ENCODE measurements around the gene SCYGR8.
"Not testable (repeated sequence)": the region's sequence is repeated elsewhere in the genome, so short reads cannot be mapped to it uniquely, and the experiment has no call there.

SCYGR8 gene, protein sequence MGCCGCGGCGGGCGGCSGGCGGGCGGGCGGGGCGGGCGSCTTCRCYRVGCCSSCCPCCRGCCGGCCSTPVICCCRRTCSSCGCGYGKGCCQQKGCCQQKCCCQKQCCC

GRCh38 chr2:227745594-227745993, at the start of gene SCYGR8:
Gene SCYGR8 (plus strand): TSS chr2:227745894. CDS start chr2:227745894, 0 bp downstream.
- Histone ChIP-seq H3K36me3 (ENCODE audit: insufficient read depth, low read length) (no peaks in the 10 kb centered on the region), H3K4me1 (ENCODE audit: insufficient read depth, low read length) (0 out of 2 replicates have a peak, but pooled peaks cover 5% of the 10 kb centered on the region), H3K9ac (ENCODE audit: low read depth, low read length) (no peak within 1 kb of the TSS), H3K9me3 (ENCODE audit: control insufficient read depth, insufficient read depth, low read length) (no peaks in the 10 kb centered on the region)

- no peaks in the 10 kb centered on the region for H3K9me3 ChIP-seq (ENCODE audit: control insufficient read depth, insufficient read depth, low read length)
- H3K9ac ChIP-seq (ENCODE audit: low read depth, low read length) = no peak overlapping the region
- H3K4me1 ChIP-seq (ENCODE audit: insufficient read depth, low read length) = no peaks in the 10 kb centered on the region
- H3K36me3 ChIP-seq (ENCODE audit: insufficient read depth, low read length) = no peaks in the 10 kb centered on the region
These were observed 48.6 kb upstream of the SCYGR8 start for GRCh38 chr2:227696990-227697679.

DNA sequence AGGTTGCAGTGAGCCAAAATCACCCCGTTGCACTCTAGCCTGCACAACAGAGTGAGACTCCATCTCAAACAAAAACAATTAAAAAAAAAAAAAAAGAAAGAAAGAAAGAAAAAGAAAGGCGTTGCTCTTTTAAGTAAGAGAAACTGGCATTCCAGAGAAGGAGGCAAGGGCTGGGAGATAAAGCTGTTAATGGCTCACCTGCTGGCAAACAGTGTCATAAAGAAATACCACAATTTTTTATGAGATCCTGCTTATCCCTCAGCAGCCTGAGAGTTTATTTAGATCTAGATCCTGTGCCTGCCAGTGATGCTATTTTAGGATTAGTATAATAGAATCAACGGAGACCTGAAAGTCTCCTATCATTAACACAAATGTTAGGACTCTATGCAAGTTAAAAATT, 44.1 kb upstream of the SCYGR8 start:
- Histone ChIP-seq H3K36me3 (ENCODE audit: insufficient read depth, low read length) (no peaks in the 10 kb centered on the region), H3K9ac (ENCODE audit: low read depth, low read length) (no peak overlapping the region), H3K9me3 (ENCODE audit: control insufficient read depth, insufficient read depth, low read length) (no peaks in the 10 kb centered on the region), H3K4me1 (ENCODE audit: insufficient read depth, low read length) (peaks cover 16% of the 10 kb centered on the region)

DNA sequence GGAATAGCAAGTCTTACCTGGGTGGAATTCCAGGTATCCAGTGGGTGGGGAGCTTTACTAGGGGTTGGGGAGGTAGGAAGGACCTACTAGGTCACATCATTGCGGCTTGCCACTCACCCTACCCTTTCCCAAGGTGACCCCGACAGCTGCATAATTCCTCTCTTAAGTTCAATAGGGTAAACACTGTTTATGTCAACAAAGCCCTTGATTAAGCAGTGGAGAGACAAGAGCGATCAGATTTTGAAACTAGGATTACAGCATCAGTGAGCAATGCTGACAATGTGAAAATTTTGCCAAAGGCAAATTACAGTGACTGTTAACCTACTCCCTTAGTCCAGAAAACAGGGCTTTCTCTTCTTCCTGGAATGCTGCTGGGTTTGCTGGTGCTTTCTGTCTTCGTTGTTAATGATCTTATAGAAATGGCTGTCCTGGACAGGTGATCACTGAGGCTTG, 42.4 kb upstream of the SCYGR8 start:
- Histone ChIP-seq H3K9ac (ENCODE audit: low read depth, low read length) (no peak overlapping the region), H3K4me1 (ENCODE audit: insufficient read depth, low read length) (peaks cover 16% of the 10 kb centered on the region), H3K36me3 (ENCODE audit: insufficient read depth, low read length) (no peaks in the 10 kb centered on the region), H3K9me3 (ENCODE audit: control insufficient read depth, insufficient read depth, low read length) (no peaks in the 10 kb centered on the region)

DNA sequence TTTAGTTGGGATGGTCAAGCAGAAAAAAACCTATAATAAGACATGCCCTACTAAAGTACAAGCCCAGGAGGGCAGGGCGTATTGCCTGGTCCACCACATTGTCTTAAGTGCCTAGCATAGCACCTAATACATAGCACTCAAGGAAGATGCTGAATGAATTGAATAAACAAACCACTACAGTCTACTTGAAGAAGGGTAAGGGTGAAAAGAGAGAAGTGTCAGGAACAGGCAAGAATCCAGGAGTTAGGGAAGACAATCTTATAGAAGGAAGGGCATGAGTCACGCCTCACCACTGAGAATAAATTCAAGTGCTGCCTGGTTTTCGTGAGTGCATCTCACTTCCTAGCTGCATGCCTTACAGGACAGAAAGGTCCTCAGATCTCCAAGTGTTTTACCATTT, 41.7 kb upstream of the SCYGR8 start:
- Histone ChIP-seq H3K9ac (ENCODE audit: low read depth, low read length) (no peak overlapping the region), H3K4me1 (ENCODE audit: insufficient read depth, low read length) (peaks cover 16% of the 10 kb centered on the region), H3K36me3 (ENCODE audit: insufficient read depth, low read length) (no peaks in the 10 kb centered on the region), H3K9me3 (ENCODE audit: control insufficient read depth, insufficient read depth, low read length) (no peaks in the 10 kb centered on the region)

DNA sequence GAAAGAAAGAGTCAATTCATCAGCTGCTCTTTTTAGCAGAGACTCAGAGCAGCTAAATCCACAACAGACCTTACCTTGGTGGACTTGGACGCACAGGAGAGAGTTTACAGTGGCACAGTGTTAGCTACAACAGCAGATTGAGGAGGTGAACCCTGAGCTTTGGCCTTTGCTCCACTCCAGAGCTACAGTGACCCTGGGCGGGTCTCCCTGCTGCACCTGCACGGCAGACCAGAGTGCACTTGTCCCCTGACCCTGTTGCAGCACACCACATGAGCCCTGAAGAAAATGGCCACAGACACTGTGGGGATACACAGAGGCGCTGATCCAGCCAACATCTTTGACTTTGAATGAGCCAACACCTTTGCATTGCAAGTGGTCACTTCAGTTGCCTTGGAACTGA, 38.8 kb upstream of the SCYGR8 start:
- Histone ChIP-seq H3K4me1 (ENCODE audit: insufficient read depth, low read length) (peaks cover 16% of the 10 kb centered on the region), H3K9ac (ENCODE audit: low read depth, low read length) (no peak overlapping the region), H3K9me3 (ENCODE audit: control insufficient read depth, insufficient read depth, low read length) (no peaks in the 10 kb centered on the region), H3K36me3 (ENCODE audit: insufficient read depth, low read length) (no peaks in the 10 kb centered on the region)

GRCh38 chr2:227707390-227707789, 38.3 kb upstream of the SCYGR8 start:
- Histone ChIP-seq H3K36me3 (ENCODE audit: insufficient read depth, low read length) (no peaks in the 10 kb centered on the region), H3K9ac (ENCODE audit: low read depth, low read length) (no peak overlapping the region), H3K9me3 (ENCODE audit: control insufficient read depth, insufficient read depth, low read length) (no peaks in the 10 kb centered on the region)

DNA sequence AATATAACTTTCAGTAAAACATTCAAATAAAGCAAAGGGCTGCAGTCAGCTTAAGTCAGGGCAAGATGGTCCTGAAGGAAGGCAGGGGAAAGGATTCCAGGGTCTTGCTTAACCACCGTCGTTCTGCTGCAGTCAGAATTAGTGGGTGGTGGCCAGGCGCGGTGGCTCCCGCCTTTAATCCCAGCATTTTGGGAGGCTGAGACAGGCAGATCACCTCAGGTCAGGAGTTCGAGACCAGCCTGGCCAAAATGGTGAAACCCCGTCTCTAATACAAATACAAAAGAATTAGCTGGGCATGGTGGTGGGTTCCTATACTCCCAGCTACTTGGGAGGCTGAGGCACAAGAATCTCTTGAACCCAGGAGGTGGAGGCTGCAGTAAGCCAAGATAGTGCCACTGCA, 34.7 kb upstream of the SCYGR8 start:
- Histone ChIP-seq H3K36me3 (ENCODE audit: insufficient read depth, low read length) (no peaks in the 10 kb centered on the region), H3K9me3 (ENCODE audit: control insufficient read depth, insufficient read depth, low read length) (no peaks in the 10 kb centered on the region), H3K4me1 (ENCODE audit: insufficient read depth, low read length) (peaks cover 4% of the 10 kb centered on the region; the same call in 1 of the 2 replicates), H3K9ac (ENCODE audit: low read depth, low read length) (no peak overlapping the region)

More at GRCh38 chr2:227707390-227707789, 38.3 kb upstream of the SCYGR8 start:
- H3K4me1 ChIP-seq (ENCODE audit: insufficient read depth, low read length) = peaks cover 16% of the 10 kb centered on the region

- peaks cover 8% of the 10 kb centered on the region for H3K4me1 ChIP-seq (ENCODE audit: insufficient read depth, low read length)
- H3K9ac ChIP-seq (ENCODE audit: low read depth, low read length) = no peak overlapping the region
- no peaks in the 10 kb centered on the region for H3K36me3 ChIP-seq (ENCODE audit: insufficient read depth, low read length)
- H3K9me3 ChIP-seq (ENCODE audit: control insufficient read depth, insufficient read depth, low read length) = no peaks in the 10 kb centered on the region
These were observed 32.4 kb upstream of the SCYGR8 start for GRCh38 chr2:227713291-227713690.

DNA sequence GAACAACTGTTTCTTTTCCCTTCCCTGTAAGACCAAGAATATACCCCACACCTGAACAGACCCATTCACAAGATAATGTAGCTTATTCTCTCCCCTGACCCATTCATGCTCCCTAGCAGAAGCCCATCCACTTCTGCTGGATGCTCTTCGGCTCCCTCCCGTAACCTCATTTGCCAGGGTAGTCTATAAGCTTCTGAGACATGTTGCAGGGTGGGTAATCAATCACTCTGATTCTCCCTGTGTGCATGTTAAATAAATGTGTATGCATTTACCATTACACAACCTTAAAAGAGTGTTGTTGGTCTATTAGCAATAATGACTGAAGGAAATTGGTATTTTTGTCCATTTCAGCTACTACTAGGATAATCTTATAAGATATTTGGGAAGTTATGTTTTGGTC, 29.2 kb upstream of the SCYGR8 start:
- Histone ChIP-seq H3K9ac (ENCODE audit: low read depth, low read length) (no peak overlapping the region), H3K36me3 (ENCODE audit: insufficient read depth, low read length) (no peaks in the 10 kb centered on the region), H3K4me1 (ENCODE audit: insufficient read depth, low read length) (peaks cover 8% of the 10 kb centered on the region), H3K9me3 (ENCODE audit: control insufficient read depth, insufficient read depth, low read length) (no peaks in the 10 kb centered on the region)

- H3K9ac ChIP-seq (ENCODE audit: low read depth, low read length) = peak within 1 kb of the TSS; percentile 51; the same call in 1 of the 2 replicates
- no peaks in the 10 kb centered on the region for H3K36me3 ChIP-seq (ENCODE audit: insufficient read depth, low read length)
- peaks cover 8% of the 10 kb centered on the region for H3K4me1 ChIP-seq (ENCODE audit: insufficient read depth, low read length)
- no peaks in the 10 kb centered on the region for H3K9me3 ChIP-seq (ENCODE audit: control insufficient read depth, insufficient read depth, low read length)
These were observed 27.8 kb upstream of the SCYGR8 start, which contains the start of gene SLC19A3 for GRCh38 chr2:227717687-227718567. Gene SLC19A3 (minus strand): TSS chr2:227718028. CDS start chr2:227702318, 15,710 bp downstream.

- no peak overlapping the region for H3K9ac ChIP-seq (ENCODE audit: low read depth, low read length)
- H3K9me3 ChIP-seq (ENCODE audit: control insufficient read depth, insufficient read depth, low read length) = no peaks in the 10 kb centered on the region
- peaks cover 8% of the 10 kb centered on the region for H3K4me1 ChIP-seq (ENCODE audit: insufficient read depth, low read length)
- no peaks in the 10 kb centered on the region for H3K36me3 ChIP-seq (ENCODE audit: insufficient read depth, low read length)
These were observed 26.1 kb upstream of the SCYGR8 start for GRCh38 chr2:227719641-227720040.

- Histone ChIP-seq H3K4me1 (ENCODE audit: insufficient read depth, low read length) (peaks cover 7% of the 10 kb centered on the region), H3K36me3 (ENCODE audit: insufficient read depth, low read length) (no peaks in the 10 kb centered on the region), H3K9me3 (ENCODE audit: control insufficient read depth, insufficient read depth, low read length) (no peaks in the 10 kb centered on the region), H3K9ac (ENCODE audit: low read depth, low read length) (no peak overlapping the region)
These were observed 25.0 kb upstream of the SCYGR8 start for GRCh38 chr2:227720680-227721079.

GRCh38 chr2:227722821-227723220, 22.9 kb upstream of the SCYGR8 start:
- not testable (repeated sequence) for H3K9me3 ChIP-seq (ENCODE audit: control insufficient read depth, insufficient read depth, low read length); H3K36me3 ChIP-seq (ENCODE audit: insufficient read depth, low read length); H3K9ac ChIP-seq (ENCODE audit: low read depth, low read length)

More at GRCh38 chr2:227722821-227723220, 22.9 kb upstream of the SCYGR8 start:
- H3K4me1 ChIP-seq (ENCODE audit: insufficient read depth, low read length) = not testable (repeated sequence)

Measured in ES-I3 (cell line).